Smooth muscle cell of the brain vasculature (primary cell): ENCODE results near the gene TPH2.

ENCODE experiments used
- DNase-seq: peaks from one replicate; pipeline ENCODE4 v3.0.0-alpha.2; 2012; ENCODE audit warnings: low read depth, low spot score

Gene TPH2

GRCh38 chr12:71938728-71939385 is at the start of gene TPH2:
Gene TPH2, plus strand, starts transcription at chr12:71938845. Its CDS starts 142 bp downstream, at chr12:71938987.
- DNase-seq: peak; percentile 43

GRCh38 chr12:71890475-71890874 is 48.2 kb upstream of the TPH2 start:
- no peak for DNase-seq

- DNase-seq: no peak
Observed at GRCh38 chr12:71892059-71892458, 46.6 kb upstream of the TPH2 start.

- DNase-seq: no peak
Observed at GRCh38 chr12:71896205-71896882, 42.3 kb upstream of the TPH2 start.

- DNase-seq: no peak
Observed at GRCh38 chr12:71900091-71900490, 38.6 kb upstream of the TPH2 start.

DNA sequence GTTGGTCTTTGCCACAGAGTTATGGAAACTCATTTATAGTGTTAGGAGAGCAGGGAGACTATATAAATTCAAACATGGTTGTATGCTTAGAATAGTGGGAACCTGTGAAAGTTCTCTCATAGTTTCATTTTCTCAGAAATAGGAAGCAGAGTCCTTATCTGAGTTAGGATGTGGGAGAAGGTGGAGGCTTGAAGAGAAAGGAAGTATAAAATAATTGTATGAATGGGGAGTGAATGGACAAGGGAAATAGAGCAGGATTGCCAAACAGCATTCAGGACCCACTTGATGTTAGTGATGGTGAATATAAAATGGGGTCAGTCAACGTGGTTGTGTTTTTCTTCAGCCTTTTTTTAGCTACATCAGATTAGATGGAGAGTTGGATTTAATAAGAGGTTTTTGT is 34.0 kb upstream of the TPH2 start:
- DNase-seq: no peak

- DNase-seq: no peak
Observed at GRCh38 chr12:71935594-71935993, 3.1 kb upstream of the TPH2 start.

DNA sequence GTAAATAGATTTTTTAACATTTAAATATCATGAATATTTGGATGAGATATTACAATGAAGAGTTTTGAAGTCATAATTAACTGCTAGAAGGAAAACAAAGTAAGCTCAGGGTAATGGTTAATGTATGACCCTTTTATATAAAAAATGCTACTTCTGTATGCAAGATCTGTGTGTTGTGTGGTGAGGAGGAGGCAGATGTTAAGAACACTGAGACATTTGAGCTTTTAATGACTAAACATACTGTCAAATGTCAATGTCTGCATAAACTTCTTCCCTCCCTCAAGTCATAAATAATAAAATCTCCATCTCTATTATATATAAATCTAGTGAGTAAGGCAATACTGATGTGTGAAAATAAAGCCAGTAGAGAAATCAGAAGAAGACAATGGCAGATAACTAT is 1.4 kb downstream of the TPH2 start:
- no peak for DNase-seq

- DNase-seq: no peak
Observed at GRCh38 chr12:71941174-71941573, 2.5 kb downstream of the TPH2 start.

GRCh38 chr12:71942259-71942658 is 3.6 kb downstream of the TPH2 start:
- DNase-seq: no peak

DNA sequence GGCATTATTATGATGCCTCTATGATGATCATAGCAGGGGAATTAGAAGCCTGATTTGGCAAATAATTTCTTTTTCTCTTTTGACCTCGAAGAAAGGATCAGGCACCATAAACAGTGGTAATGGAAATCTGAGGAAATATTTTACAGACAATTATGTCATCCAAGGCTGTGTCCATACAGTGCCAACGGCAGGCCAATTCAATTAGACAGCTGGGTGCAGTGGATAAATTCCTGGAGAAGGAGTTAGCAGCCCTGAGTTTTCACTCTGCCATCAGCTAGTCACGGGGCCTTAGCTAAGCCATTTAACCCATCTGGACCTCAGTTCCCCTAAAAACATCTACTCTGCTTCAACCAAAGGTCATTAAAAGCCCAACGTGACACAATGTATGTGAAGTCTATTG is 4.1 kb downstream of the TPH2 start:
- DNase-seq: no peak

DNA sequence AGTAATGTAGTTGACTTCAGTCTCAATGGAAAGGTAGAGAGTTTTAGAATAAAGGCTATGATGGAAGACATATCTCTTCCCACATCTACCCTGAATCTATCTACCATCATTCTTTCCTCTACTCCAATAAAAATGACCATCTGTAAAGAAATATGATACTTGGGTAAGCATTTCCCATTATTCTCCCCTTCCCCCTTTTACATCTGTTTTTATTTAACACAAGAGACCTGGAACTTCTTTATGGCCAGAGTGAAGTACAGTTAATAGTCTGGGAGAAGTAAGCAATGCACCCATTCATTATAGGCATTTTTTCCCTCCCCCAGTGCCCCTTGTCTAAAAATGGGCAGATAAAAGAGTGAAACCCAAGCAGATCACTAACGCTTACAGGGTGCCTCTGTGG is 6.5 kb downstream of the TPH2 start:
- DNase-seq: no peak

DNA sequence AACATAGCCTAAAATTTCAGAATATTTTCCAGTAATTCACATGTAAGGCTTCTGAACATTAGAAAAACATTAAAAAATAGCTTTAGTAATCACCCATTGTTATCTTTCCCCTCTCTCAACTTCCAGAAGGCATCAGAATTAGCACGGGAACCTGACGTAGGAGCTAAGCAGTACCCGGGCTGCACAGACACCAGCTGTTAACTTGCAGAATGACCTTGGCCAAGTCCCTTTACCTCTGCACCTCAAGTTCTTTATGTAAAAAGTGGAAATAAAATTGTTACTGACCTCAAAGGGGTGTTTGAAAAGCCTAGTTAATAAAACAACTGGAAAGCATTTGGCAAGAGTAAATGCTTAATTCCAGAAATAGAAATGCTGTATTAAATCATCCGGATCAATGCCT is 7.2 kb downstream of the TPH2 start:
- DNase-seq: no peak

DNA sequence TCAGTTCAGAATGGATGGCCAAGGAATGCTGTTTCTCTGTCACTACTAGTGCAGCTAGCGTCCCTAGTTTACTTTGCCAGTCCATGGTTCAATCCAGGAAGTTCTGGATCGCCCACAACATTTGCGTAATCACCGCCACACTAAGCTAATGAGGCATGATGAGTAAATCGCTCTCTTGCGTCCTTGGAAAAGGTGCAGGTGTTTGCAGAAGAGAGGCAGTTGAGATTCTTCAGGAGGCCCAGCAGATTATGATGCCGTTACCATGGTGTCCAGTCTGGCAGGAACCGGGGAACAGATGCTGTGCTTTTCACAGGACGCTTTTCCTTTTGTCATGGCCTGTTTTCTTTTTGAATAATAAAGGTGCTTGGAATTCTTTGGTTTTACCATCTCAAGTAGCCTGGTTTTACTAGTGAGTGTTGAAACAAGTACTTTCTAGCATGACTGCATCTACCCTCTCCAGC is 9.0 kb downstream of the TPH2 start:
- DNase-seq: no peak

DNA sequence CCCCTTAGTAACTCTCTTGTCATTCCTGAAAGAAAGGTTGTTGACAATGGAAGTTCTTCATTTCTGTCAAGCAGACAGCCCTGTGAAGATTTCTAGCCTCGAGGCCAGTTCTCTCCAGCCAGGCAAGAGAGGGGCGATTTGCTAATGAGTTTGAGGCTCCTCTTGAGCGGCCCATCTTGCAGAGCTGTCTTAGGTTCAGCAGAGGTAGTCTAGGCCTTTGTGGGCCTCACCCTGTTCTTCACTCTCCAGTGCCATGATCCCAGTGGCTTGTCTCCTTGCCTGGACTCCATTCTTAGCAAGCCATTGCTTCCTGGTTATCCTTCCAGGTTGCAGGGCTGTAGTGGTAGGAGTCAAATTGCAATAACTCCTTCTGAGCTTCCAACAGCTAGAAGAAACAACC is 9.7 kb downstream of the TPH2 start:
- no peak for DNase-seq

- DNase-seq: no peak
Observed at GRCh38 chr12:71949646-71950045, 11.0 kb downstream of the TPH2 start.

GRCh38 chr12:71950404-71950803 is 11.8 kb downstream of the TPH2 start:
- DNase-seq: no peak

DNA sequence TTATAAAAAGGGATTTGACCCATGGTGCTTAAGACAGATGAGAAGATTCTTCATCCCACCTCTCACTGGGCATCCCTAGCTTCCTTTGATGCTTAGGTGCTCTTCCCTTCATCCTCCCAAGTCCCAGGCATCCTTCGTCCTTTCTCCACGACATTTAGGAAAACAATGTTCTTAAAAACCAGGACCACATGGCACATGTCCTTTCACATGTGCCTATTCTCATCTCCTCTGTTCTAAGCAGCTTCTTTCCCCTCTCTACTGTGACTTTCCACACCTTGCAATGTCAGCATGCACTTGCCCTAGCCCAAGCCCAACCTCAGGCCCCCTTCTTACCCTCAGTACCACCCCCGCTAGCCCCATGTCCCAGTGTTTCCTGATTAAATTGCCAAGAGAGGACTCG is 12.2 kb downstream of the TPH2 start:
- DNase-seq: no peak

GRCh38 chr12:71954083-71954778 is 15.6 kb downstream of the TPH2 start:
- no peak for DNase-seq

- DNase-seq: no peak
Observed at GRCh38 chr12:71954861-71955260, 16.2 kb downstream of the TPH2 start.

DNA sequence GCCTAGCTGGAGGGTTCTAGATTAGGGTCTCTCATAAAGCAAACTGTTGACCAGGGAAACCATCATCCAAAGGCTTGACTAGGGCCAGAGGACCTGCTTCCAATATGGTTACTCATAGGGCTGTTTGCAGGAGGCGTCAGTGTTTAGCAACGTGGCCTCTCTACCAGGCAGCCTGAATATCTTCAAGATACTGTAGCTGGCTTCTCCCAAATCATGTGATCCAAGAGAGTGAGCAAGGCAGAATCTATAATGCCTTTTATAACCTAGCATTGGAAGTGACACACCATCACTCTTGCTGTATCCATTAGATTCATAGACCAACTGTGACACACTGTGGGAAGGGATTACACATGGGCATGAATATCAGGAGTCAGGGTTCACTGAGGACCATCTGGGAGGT is 17.3 kb downstream of the TPH2 start:
- DNase-seq: no peak

- no peak for DNase-seq
Observed at GRCh38 chr12:71958056-71958455, 19.4 kb downstream of the TPH2 start.

GRCh38 chr12:71958457-71958856 is 19.8 kb downstream of the TPH2 start:
- DNase-seq: no peak
